Mesendoderm (in vitro differentiated cells): ENCODE data around the gene CCDC6.

Source experiments
- DNase-seq: peaks from one replicate; pipeline ENCODE4 v3.0.0; 2013
- H2AK5ac ChIP-seq: 2 replicates; pipeline ENCODE4 v1.6.1; 2013; ENCODE audit warnings: low read length, inconsistent platforms
- H2BK120ac ChIP-seq: 2 replicates; pipeline ENCODE4 v1.6.1; 2013; ENCODE audit warnings: low read depth, mild to moderate bottlenecking, low read length, moderate library complexity, mixed read lengths
- H2BK15ac ChIP-seq: replicated peaks from 2 replicates; pipeline ENCODE4 v1.6.1; 2013; ENCODE audit warnings: low read depth, mild to moderate bottlenecking, moderate library complexity
- H2BK5ac ChIP-seq: 2 replicates; pipeline ENCODE4 v1.6.1; 2013; ENCODE audit warnings: low read length, inconsistent platforms
- H3K18ac ChIP-seq: 2 replicates; pipeline ENCODE4 v1.6.1; 2013; ENCODE audit warnings: mild to moderate bottlenecking, low read length, mixed read lengths
- H3K23ac ChIP-seq: one replicate; pipeline ENCODE4 v1.6.1; 2013; ENCODE audit warnings: low read length
- H3K27ac ChIP-seq: 2 replicates; pipeline ENCODE4 v1.5.1; 2013; ENCODE audit warnings: low read depth, mild to moderate bottlenecking, inconsistent platforms, low read length, moderate library complexity
- H3K27me3 ChIP-seq: 2 replicates; pipeline ENCODE4 v1.6.1; 2013; ENCODE audit warnings: low read length, control low read depth, mild to moderate bottlenecking, inconsistent platforms; ENCODE audit not compliant: insufficient read depth, poor library complexity
- H3K36me3 ChIP-seq: 2 replicates; pipeline ENCODE4 v1.6.1; 2013; ENCODE audit warnings: low read length, inconsistent platforms; ENCODE audit not compliant: control insufficient read depth, insufficient read depth
- H3K4ac ChIP-seq: one replicate; pipeline ENCODE4 v1.6.1; 2013; ENCODE audit warnings: low read depth, mild to moderate bottlenecking, low read length, moderate library complexity
- H3K4me1 ChIP-seq: 2 replicates; pipeline ENCODE4 v1.6.1; 2013; ENCODE audit warnings: low read depth, low read length, inconsistent platforms; ENCODE audit not compliant: control insufficient read depth
- H3K4me2 ChIP-seq: 2 replicates; pipeline ENCODE4 v1.6.1; 2013; ENCODE audit warnings: low read length
- H3K4me3 ChIP-seq: 2 replicates; pipeline ENCODE4 v1.5.1; 2013; ENCODE audit warnings: mild to moderate bottlenecking, low read length
- H3K56ac ChIP-seq: one replicate; pipeline ENCODE4 v1.6.1; 2013; ENCODE audit warnings: low read length
- H3K79me1 ChIP-seq: 2 replicates; pipeline ENCODE4 v1.6.1; 2013; ENCODE audit warnings: low read length, inconsistent platforms
- H3K79me2 ChIP-seq: 2 replicates; pipeline ENCODE4 v1.6.1; 2013; ENCODE audit warnings: mild to moderate bottlenecking, low read length; ENCODE audit not compliant: control insufficient read depth, insufficient read depth
- H3K9ac ChIP-seq: 2 replicates; pipeline ENCODE4 v1.6.1; 2013; ENCODE audit warnings: low read length, inconsistent platforms
- H4K5ac ChIP-seq: one replicate; pipeline ENCODE4 v1.6.1; 2013; ENCODE audit warnings: low read length
- H4K8ac ChIP-seq: one replicate; pipeline ENCODE4 v1.6.1; 2013; ENCODE audit warnings: low read depth, mild to moderate bottlenecking, control low read depth, low read length, moderate library complexity
- WGBS: extraction: QIAGEN DNeasy Blood & Tissue Kit; methylation state at CpG from one replicate; pipeline ENCODE4 v1.1.7; 2013; ENCODE audit warnings: low lambda C conversion rate, missing lambda C conversion rate; ENCODE audit not compliant: insufficient coverage; ENCODE audit errors: extremely low coverage; 5-methylcytosine and 5-hydroxymethylcytosine counted together

CCDC6 gene

DNA sequence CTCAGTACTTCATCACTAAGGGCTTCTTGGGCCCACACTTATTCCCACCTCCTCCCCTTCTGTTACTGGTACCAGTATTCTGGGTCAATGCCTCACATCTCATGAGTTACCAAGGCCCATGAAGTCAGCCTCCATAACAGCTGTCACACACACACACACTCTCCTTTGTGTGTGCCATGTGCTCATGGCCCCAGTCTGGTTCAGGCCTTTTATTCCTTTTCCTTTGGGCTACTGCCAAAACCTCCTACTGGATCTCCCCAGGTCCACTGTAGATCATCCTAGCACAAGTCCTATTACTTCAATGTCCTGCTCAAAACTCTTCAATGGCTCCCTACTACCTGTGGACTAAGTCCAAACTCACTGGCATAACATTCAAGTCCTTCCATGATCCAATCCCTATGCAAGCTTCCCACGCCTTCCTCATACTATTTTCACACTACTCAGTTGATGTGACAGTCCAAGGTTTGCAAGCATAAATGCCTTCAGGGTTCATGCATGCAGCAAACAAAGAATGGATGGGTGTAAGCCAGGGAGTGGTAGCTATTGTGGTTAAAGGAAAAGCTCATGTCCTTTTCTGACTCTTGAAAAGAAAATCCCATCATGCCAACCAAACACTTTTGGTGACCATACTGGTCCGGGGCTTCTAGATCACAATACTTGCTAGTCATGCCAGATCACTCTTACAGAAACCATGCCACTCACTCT is 68.1 kb downstream of the CCDC6 start:
- Histone ChIP-seq H2BK15ac (no peak overlapping the region), H3K36me3 (no peaks in the 10 kb centered on the region), H2BK5ac (no peak overlapping the region), H3K4ac (no peak overlapping the region), H3K4me2 (no peak overlapping the region), H4K5ac (no peak overlapping the region), H4K8ac (no peak overlapping the region), H3K4me1 (no peaks in the 10 kb centered on the region), H3K23ac (no peak overlapping the region), H3K4me3 (no peak overlapping the region), H3K9ac (no peak overlapping the region), H3K56ac (no peak overlapping the region), H3K18ac (no peak overlapping the region), H2BK120ac (no peak overlapping the region), H3K27me3 (no peaks in the 10 kb centered on the region), H3K79me1 (peaks cover 8% of the 10 kb centered on the region), H3K27ac (no peak overlapping the region), H3K79me2 (no peaks in the 10 kb centered on the region), H2AK5ac (no peak overlapping the region)
- no CpG with 5 or more reads among the region's 2 CpGs for WGBS
- no peak for DNase-seq

DNA sequence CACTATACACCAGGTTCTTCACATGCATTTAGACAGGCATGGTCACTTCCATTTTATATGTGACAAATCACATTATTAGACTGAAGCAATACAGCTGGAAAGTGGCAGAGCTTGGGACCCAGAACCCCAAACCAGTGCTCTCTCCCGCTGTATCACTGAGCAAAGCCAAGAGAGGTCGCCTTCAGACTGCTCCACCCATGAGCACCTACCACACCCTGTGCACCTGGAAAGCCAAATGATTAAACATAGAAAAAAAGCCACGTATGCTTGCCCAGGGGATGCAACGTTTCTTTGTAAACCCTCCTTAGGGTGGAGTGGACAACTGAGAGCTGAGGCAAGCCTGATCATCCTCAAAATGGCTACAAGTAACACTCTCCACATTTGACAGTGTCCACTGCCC is 72.5 kb downstream of the CCDC6 start:
- H2AK5ac ChIP-seq: no peak overlapping the region
- H3K36me3 ChIP-seq: no peaks in the 10 kb centered on the region
- H3K4me1 ChIP-seq: no peaks in the 10 kb centered on the region
- no peak overlapping the region for H2BK5ac ChIP-seq
- H3K27ac ChIP-seq: no peak overlapping the region
- H3K18ac ChIP-seq: no peak overlapping the region
- no peak overlapping the region for H2BK120ac ChIP-seq
- H3K56ac ChIP-seq: no peak overlapping the region
- no peaks in the 10 kb centered on the region for H3K27me3 ChIP-seq
- no peak overlapping the region for H3K9ac ChIP-seq
- no peak overlapping the region for H4K5ac ChIP-seq
- H3K79me1 ChIP-seq: peaks cover 8% of the 10 kb centered on the region
- H3K79me2 ChIP-seq: no peaks in the 10 kb centered on the region
- no peak overlapping the region for H4K8ac ChIP-seq
- no peak overlapping the region for H3K4ac ChIP-seq
- no CpG with 5 or more reads among the region's 4 CpGs for WGBS
- no peak overlapping the region for H3K4me3 ChIP-seq
- no peak overlapping the region for H3K23ac ChIP-seq
- no peak for DNase-seq
- no peak overlapping the region for H3K4me2 ChIP-seq
- H2BK15ac ChIP-seq: no peak overlapping the region

- Histone ChIP-seq H3K18ac (no peak overlapping the region), H3K4me3 (no peak overlapping the region), H3K4me2 (no peak overlapping the region), H3K4me1 (no peaks in the 10 kb centered on the region), H3K56ac (no peak overlapping the region), H3K4ac (no peak overlapping the region), H3K27me3 (no peaks in the 10 kb centered on the region), H3K36me3 (no peaks in the 10 kb centered on the region), H3K27ac (no peak overlapping the region), H3K9ac (no peak overlapping the region), H3K79me2 (no peaks in the 10 kb centered on the region), H4K8ac (no peak overlapping the region), H2BK15ac (no peak overlapping the region), H2BK120ac (no peak overlapping the region), H2AK5ac (no peak overlapping the region), H2BK5ac (no peak overlapping the region), H3K23ac (no peak overlapping the region), H3K79me1 (peaks cover 4% of the 10 kb centered on the region), H4K5ac (no peak overlapping the region)
- DNase-seq: no peak
- WGBS: no CpG with 5 or more reads among the region's 2 CpGs
Observed at GRCh38 chr10:59832506-59832905, 73.8 kb downstream of the CCDC6 start.

- no peaks in the 10 kb centered on the region for H3K27me3 ChIP-seq
- H2BK15ac ChIP-seq: no peak overlapping the region
- no peak overlapping the region for H4K8ac ChIP-seq
- H3K23ac ChIP-seq: no peak overlapping the region
- no peak overlapping the region for H2BK5ac ChIP-seq
- no peak for DNase-seq
- no peak overlapping the region for H3K9ac ChIP-seq
- H3K79me1 ChIP-seq: peaks cover 4% of the 10 kb centered on the region
- no peak overlapping the region for H3K4ac ChIP-seq
- no peak overlapping the region for H3K56ac ChIP-seq
- no peak overlapping the region for H3K4me2 ChIP-seq
- H2AK5ac ChIP-seq: no peak overlapping the region
- H4K5ac ChIP-seq: no peak overlapping the region
- no peaks in the 10 kb centered on the region for H3K4me1 ChIP-seq
- no CpG with 5 or more reads among the region's 5 CpGs for WGBS
- no peak overlapping the region for H3K18ac ChIP-seq
- H3K36me3 ChIP-seq: no peaks in the 10 kb centered on the region
- H2BK120ac ChIP-seq: no peak overlapping the region
- no peaks in the 10 kb centered on the region for H3K79me2 ChIP-seq
- H3K27ac ChIP-seq: no peak overlapping the region
- no peak overlapping the region for H3K4me3 ChIP-seq
Observed at GRCh38 chr10:59831658-59832503, 74.5 kb downstream of the CCDC6 start.

DNA sequence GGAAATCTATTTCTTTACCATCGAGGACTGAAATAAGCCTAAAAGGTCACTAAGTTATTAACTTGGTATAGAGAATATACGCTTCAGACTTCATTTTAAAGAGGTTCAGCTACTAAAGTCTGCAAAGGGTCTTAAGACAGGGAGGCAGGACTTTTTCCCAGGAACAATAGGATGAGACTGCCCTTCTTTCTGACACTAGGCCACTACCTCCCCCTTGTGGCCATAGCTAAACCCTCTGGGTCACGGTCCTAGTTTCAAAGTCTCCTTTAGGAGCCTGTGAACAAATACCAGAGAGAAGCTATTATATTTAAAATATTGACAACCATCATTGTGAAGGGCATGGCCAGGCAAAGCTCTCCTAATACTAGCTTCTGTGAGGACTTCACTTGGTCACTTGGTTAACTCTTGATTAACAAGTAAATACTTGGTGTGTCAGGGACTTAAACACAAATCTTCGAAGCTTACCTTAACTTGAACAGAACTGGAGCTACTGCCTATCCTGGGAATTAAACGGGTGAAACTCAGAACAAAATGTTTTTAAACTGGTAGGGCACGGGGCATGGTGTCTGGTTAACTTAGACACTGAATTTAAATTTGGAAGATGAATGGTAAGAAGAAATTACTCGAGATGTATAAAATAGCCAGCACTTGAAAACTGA is 75.6 kb downstream of the CCDC6 start:
- H3K27ac ChIP-seq: no peak overlapping the region
- WGBS: no CpG with 5 or more reads among the region's 7 CpGs
- H3K4me1 ChIP-seq: no peaks in the 10 kb centered on the region
- no peak overlapping the region for H4K8ac ChIP-seq
- H4K5ac ChIP-seq: no peak overlapping the region
- H3K4me2 ChIP-seq: no peak overlapping the region
- peak; percentile 80 for DNase-seq
- no peak overlapping the region for H2AK5ac ChIP-seq
- H2BK5ac ChIP-seq: no peak overlapping the region
- no peak overlapping the region for H3K18ac ChIP-seq
- no peak overlapping the region for H2BK120ac ChIP-seq
- H3K9ac ChIP-seq: no peak overlapping the region
- no peaks in the 10 kb centered on the region for H3K36me3 ChIP-seq
- H3K79me1 ChIP-seq: peaks cover 11% of the 10 kb centered on the region
- no peaks in the 10 kb centered on the region for H3K79me2 ChIP-seq
- no peak overlapping the region for H3K4me3 ChIP-seq
- H3K27me3 ChIP-seq: no peaks in the 10 kb centered on the region
- no peak overlapping the region for H3K23ac ChIP-seq
- H2BK15ac ChIP-seq: no peak overlapping the region
- no peak overlapping the region for H3K56ac ChIP-seq
- no peak overlapping the region for H3K4ac ChIP-seq
